ENCODE measurements around the gene HSD3B1.
"Not testable (repeated sequence)": the region's sequence is repeated elsewhere in the genome, so short reads cannot be mapped to it uniquely, and the experiment has no call there.

HSD3B1 gene

DNA sequence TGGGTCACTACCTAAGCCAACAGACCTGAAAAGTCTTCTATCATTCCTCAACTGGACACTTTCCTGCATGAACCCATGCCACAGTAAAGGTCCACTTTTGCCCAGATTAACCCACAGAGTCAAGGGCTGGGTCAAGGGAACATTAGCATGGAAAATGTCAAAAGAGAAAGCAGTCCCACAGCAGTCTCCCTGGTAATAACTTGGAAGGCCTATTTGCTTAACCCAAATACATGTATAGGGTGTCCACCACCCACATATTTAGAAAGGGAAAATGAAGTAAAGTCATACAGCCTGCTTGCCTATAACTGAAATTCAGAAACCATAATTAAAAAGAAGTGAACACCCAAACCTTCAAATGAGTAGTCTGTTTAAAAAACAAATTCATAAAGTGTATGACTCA, 16.1 kb upstream of the HSD3B1 start:
- no peak for DNase-seq (ENCODE audit: low read depth in 2 of 2)

DNA sequence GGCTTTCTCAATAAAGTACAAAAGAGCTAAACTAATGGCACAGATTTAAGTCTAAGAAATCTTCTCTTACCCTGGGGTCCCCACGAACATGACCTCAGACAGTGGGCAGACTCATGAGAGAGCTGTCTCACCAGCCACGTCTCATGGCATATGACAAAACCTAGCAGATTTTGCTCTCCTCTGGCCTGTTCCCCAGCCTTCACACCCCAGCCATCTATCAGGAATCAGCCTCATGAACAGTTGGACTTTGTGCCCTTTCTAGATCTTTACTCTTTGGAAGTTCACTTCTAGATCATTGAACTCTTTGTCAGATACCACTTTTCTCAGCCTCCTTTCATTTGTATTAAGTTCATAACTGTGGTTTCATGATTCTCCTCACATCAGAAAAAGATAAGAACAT, 14.2 kb upstream of the HSD3B1 start:
- DNase-seq (ENCODE audit: low read depth in 2 of 2), result no peak

DNA sequence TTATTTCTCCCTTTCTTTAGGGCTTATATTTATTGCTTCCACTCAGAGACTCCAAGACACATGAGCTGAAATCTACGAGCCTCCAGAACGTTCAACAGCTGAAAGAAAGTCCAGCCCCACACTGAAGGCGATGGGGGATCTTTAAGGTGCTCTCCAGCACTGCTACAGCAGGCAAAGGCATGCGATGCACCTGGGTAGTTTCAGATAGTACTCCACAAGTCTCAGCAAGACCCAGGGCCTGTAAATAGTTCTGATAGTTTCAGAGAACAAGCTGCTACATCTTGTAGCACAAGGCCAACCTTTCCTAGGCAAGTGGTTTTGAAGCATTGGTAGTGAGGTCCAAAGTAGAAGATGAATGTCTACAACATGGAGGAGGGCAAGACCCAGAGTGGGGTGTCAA, 2.2 kb upstream of the HSD3B1 start:
- DNase-seq (ENCODE audit: low read depth in 2 of 2), result no peak

DNA sequence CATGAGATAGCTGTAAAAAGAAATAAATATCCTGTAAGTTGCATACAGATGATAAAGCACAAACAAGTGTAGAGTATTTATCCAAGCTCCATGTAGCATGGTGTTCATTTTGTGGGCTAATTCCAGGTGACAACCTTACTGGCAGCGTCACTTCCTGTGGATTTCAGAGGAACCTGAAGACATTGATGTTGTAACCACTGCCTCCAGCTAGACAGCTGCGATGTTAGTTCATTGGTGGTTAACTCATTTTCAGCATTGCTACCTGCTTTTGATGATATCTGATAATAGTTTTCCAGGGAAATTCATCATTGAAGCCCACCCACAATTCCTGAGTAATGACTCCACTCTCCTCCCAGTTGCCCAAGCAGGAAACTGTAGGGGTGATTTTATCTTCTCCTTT, 3.0 kb downstream of the HSD3B1 start:
- no peak for DNase-seq (ENCODE audit: low read depth in 2 of 2)

- DNase-seq (ENCODE audit: low read depth in 2 of 2), result no peak
Measured at GRCh38 chr1:119515221-119515620, 8.2 kb downstream of the HSD3B1 start.

- DNase-seq (ENCODE audit: low read depth in 2 of 2), result no peak
Measured at GRCh38 chr1:119516247-119516646, 9.2 kb downstream of the HSD3B1 start.

GRCh38 chr1:119516680-119517079, 9.7 kb downstream of the HSD3B1 start:
- DNase-seq (ENCODE audit: low read depth in 2 of 2), result no peak

- DNase-seq (ENCODE audit: low read depth in 2 of 2), result not testable (repeated sequence)
Measured at GRCh38 chr1:119517667-119518066, 10.7 kb downstream of the HSD3B1 start.

GRCh38 chr1:119531606-119532323, 24.8 kb downstream of the HSD3B1 start:
- no peak for DNase-seq (ENCODE audit: low read depth in 2 of 2)

- no peak for DNase-seq (ENCODE audit: low read depth in 2 of 2)
Measured at GRCh38 chr1:119532324-119532910, 25.4 kb downstream of the HSD3B1 start.

DNA sequence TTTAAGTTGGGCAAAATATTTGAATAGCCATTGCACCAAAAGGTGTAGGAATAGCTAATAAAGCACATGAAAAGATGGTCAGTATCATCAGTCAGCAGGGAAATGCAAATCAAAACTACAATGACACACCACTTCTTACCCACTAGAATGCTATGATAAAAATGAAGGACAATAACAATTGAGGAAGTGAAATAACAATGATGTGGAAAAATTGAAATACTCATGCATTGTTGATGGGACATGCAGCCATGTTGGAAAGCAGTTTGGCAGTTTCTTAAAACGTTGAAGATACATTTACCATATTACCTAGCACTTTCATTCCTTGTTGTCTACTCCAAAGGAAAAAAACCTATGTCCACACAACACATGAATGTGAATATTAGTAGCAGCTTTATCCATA, 28.4 kb downstream of the HSD3B1 start:
- DNase-seq (ENCODE audit: low read depth in 2 of 2), result no peak

DNA sequence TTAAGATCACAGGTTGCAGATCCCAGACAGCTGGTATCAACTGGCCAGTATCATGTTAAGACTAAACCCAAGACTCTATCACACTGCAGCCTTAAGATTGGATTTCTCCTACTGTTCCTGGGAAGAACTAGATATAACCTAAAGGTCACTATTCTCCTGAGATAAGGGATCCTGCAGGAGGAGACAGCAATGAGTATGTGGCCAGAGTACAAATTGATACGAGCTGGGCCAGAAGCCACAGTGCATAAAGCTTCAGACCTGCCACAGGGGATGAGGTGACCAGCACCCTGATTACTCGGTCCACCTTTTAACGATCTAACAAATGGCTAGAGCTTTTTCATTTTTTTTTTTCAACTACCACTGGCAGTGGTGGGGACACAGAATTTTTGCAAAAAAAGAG, 31.0 kb downstream of the HSD3B1 start:
- no peak for DNase-seq (ENCODE audit: low read depth in 2 of 2)

GRCh38 chr1:119539636-119540035, 32.6 kb downstream of the HSD3B1 start:
- no peak for DNase-seq (ENCODE audit: low read depth in 2 of 2)

GRCh38 chr1:119541389-119541788, 34.4 kb downstream of the HSD3B1 start:
- no peak for DNase-seq (ENCODE audit: low read depth in 2 of 2)

GRCh38 chr1:119542492-119542946, 35.5 kb downstream of the HSD3B1 start:
- no peak for DNase-seq (ENCODE audit: low read depth in 2 of 2)

DNA sequence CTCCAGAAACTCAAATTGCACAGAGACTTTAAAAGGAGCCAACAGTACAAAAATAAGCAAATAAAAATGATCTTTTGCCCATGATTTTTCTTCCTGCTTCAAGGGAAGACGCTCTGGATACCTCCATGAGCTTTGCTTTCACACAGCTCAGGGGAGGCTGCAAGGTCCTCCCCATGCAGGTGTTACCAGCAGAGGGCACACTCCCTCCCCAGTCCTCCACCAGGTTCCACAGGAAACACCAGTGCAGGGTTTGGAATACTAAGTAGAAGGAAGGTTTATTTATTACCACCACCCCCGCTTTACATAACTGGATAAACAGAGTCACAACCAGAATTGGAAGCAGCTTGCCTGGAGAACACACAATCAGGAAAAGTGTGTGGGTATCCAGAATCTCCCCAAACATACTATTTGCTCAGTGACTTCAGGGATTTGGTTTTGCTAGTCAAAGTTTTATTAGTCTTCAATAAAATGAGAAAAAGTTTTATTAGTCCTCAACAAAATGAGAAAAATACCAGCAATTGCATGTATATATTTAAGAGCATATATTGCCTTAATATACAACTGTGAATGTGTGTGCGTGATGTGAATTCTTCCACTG, 37.3 kb downstream of the HSD3B1 start:
- DNase-seq (ENCODE audit: low read depth in 2 of 2), result no peak

DNA sequence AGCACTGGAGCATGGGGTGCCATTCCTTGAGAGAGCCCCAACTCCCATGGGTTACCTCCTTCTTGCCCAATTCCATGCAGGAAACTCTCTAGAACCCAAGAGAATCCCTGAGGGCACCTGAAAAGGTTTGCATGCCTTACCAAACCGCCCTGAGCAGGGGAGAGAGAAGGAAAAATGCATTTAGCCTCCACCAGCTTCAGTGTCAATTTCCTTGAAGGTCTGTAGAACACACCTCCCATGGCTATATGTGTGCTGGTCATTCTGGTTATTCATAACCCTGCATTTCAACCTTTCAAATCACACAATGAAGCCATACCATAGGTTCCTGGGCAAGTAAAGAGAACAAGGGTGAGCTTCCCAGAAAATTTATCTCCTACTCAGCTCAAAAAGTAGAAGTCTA, 39.6 kb downstream of the HSD3B1 start:
- no peak for DNase-seq (ENCODE audit: low read depth in 2 of 2)

GRCh38 chr1:119547306-119547705, 40.3 kb downstream of the HSD3B1 start:
- DNase-seq (ENCODE audit: low read depth in 2 of 2), result no peak

DNA sequence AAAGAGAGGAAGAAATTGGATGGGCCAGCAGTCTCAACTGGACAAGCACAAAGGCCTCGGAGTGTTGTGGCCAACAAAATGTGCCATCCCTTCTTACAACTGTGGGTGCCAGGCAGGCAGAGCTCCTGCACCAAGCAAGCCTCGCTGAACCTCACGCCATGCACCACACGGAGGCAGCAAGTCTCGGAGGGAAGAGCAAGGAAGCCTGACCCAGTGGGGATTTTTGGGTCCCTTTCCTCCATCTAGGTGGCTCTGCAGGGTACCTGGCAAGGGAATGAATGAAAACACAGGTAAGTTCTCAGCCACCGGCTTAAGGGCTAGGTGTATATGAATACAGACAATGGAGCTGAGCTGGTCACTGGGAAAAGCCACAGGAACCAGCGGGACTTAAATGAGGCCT, 40.8 kb downstream of the HSD3B1 start:
- DNase-seq (ENCODE audit: low read depth in 2 of 2), result no peak

GRCh38 chr1:119549719-119550132, 42.7 kb downstream of the HSD3B1 start:
- no peak for DNase-seq (ENCODE audit: low read depth in 2 of 2)

DNA sequence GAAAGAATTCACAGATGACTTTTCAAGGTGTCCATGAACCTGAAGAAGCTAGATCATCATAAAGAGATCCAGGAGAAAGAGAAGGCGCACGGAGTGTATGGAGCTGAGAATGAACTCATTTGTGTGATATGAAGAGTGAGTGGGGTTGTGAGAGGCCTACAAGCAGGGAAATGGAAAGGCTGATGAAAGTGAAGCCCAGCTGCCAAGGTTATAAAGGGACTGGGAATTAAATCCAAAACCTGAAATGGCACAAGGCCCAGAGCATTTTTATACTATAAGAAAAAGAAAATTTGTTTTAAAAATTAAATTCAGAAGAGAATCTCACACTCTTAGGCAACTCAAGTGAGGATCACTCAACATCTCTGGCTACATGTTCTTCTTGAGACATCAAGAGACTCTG, 43.4 kb downstream of the HSD3B1 start:
- DNase-seq (ENCODE audit: low read depth in 2 of 2), result no peak

DNA sequence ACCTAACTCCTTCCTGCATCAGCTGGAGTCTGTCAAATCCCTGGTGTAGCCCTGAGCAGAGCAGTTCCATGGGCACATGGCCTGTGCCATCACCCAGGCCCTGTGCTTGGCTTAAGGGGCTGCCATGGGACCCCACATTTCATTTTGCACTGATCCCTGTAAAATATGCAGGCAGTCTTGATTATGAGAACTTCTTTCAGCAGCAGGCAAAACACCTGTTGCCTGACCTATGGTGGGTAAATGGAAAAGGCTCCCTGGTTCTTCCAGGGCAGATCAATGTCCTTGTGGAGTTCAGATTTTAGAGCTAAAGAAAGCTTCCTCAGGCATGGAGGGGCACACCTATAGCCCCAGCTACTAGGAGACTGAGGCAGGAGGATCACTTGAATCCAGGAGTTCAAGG, 44.2 kb downstream of the HSD3B1 start:
- DNase-seq (ENCODE audit: low read depth in 2 of 2), result no peak

GRCh38 chr1:119552656-119553055, 45.6 kb downstream of the HSD3B1 start:
- DNase-seq (ENCODE audit: low read depth in 2 of 2), result not testable (repeated sequence)

Measured in stimulated activated CD8-positive, alpha-beta memory T cell treated with anti-CD3 and anti-CD28 coated beads, Interleukin-7, amount 100 ng/mL, for 1 hour (primary cell).